ENCODE measurements around the gene MASTL.
"Not testable (repeated sequence)": the region's sequence is repeated elsewhere in the genome, so short reads cannot be mapped to it uniquely, and the experiment has no call there.

The MASTL gene

DNA sequence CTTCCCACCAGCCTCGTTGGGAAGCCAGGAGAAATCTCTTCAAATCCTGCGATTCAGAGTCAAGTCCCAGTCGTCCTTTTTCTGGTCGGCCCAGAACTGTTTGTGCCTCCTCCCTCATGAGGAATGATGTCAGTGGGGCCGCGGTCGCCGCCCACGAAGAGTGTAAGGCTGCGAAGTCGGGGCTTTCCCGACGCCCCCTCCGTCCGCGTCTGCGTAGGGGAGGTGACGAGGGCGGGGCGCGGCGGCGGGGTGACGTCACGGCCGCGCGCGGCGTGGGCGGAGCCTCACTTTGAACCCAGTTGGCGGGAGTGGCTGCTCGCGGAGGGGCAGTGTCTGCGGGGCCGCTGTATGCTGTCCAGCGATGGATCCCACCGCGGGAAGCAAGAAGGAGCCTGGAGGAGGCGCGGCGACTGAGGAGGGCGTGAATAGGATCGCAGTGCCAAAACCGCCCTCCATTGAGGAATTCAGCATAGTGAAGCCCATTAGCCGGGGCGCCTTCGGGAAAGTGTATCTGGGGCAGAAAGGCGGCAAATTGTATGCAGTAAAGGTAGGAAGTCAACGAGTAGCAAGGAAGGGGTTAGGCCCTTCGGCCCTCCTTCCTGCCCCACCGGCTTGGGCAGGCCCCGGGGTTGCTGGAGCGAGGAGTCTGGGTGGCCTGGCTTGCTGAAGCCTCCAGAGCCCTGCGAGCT, at the start of gene MASTL:
TSS of gene MASTL (plus strand) at position 287 of the 689 bp plus-strand sequence. CDS start at position 362, 75 bp downstream.
- DNase-seq, result peak; percentile 27 to 45

- no peak for DNase-seq
Measured at GRCh38 chr10:27108165-27108564, 47.0 kb upstream of the MASTL start.

DNA sequence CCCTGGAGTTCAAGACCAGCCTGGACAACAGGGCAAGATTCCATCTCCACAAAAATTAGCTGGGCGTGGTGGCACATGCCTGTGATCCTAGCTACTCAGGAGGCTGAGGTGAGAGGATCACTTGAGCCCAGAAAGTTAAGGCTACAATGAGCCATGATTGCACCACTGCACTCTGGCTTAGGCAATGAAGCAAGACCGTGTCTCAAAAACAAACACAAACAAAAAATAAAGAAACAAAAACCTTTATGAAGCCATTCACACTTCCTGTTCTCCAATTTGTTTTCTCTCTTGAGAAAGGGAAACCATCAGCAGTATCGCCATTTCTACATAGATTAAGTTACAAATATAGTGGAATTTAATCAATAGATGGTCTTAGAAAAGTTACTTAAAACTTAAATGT, 20.8 kb upstream of the MASTL start:
- DNase-seq, result no peak

GRCh38 chr10:27138277-27138676, 16.9 kb upstream of the MASTL start:
- DNase-seq, result no peak

DNA sequence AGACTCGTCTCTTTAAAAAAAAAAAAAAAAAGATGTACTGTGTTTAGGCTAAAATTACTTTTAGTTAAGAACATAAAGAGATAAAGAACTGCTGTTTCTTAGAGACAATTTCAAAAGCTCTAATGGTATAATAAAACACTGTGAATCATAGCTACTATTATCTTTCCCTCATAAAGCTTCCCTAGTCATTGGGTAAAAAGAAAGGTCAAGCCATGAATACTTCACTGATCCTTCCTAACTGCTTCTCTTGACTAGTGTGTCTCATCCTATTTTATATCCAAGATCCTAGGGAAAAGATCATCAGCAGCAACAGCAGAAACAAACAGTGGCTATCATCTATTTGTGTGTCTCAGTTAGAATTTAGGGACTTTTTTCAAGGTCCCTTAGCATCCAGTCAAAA, 11.5 kb upstream of the MASTL start:
- DNase-seq, result no peak

- no peak for DNase-seq
Measured at GRCh38 chr10:27145937-27146336, 9.2 kb upstream of the MASTL start.

GRCh38 chr10:27147701-27148100, 7.5 kb upstream of the MASTL start:
- DNase-seq, result no peak

GRCh38 chr10:27150261-27150660, 4.9 kb upstream of the MASTL start:
- no peak for DNase-seq

- no peak for DNase-seq
Measured at GRCh38 chr10:27152687-27153086, 2.5 kb upstream of the MASTL start.

DNA sequence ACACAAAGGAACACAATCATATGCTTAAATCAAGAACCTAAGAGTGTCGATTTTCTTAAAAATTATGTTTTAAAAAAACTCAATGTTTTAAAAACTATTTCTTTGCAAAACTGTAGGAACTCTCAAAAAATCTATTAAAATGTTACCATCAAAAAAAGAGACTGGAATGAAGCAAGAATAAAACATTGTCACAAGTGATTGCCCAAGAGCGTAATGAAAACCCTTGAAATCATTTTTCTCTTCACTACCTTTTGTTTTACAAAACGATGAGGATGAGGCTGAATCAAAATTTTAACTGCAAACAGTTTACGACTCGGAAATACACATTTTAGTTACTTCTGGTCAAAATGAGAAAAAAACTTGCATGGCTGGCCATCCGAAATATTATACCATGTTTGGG, 1.8 kb upstream of the MASTL start:
- DNase-seq, result no peak

DNA sequence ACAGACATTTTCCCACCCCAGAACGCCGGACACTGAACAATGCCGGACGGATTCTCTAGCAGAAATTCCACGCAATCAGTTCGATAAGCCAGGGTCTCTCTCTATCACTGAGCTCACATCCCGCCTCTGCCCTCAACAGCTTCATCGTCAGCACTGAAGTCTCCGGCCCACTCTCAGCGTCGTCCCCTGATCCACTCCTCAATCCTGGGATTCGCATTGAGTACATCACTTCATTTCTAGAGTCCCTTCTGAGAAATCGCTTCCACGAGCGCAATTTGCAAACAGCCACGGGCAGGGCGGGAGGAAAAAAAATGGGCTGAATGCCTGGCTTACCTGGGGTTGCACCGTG, 1.3 kb upstream of the MASTL start:
- DNase-seq, result no peak

DNA sequence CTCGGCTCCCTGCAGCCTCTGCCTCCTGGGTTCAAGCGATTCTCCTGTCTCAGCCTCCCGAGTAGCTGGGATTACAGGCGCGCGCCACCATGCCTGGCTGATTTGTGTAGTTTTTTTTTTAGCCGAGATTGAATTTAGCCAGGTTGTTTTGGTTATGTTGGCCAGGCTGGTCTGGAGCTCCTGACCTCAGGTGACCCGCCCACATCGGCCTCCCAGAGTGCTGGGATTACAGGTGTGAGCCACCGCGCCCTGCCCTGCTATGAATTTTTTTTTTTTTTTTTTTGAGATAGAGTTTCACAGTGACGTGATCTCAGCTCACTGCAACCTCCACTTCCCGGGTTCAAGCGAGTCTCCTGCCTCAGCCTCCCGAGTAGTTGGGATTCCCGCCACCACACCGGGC, 1.4 kb downstream of the MASTL start:
- not testable (repeated sequence) for DNase-seq

DNA sequence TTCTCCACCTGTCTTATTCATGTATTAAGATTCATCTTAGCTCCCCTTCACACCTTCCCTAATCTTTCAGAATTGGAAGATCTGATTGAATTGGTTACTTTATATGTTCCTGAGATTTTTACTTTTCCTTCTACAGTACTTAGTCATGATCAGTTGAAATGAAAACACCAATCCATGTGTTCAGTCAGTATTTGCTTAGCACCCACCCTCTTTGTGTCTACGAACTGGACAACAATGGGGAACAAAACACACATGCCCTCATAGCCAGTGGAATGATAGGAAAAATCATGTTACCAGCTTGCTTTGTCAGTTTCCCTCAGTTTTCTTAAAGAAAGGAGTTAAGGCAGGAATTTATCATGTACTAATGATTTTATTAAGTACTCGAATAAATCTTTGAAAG, 2.0 kb downstream of the MASTL start:
- no peak for DNase-seq

- no peak for DNase-seq
Measured at GRCh38 chr10:27158421-27158820, 3.3 kb downstream of the MASTL start.

DNA sequence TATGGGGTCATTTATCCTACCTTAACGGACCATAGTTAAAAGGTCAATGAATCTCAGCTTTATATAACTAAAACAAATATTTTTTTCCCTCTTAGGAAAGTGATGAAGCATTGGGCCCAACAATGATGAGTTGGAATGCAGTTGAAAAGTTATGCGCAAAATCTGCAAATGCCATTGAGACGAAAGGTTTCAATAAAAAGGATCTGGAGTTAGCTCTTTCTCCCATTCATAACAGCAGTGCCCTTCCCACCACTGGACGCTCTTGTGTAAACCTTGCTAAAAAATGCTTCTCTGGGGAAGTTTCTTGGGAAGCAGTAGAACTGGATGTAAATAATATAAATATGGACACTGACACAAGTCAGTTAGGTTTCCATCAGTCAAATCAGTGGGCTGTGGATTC, 14.7 kb downstream of the MASTL start:
- DNase-seq, result no peak

DNA sequence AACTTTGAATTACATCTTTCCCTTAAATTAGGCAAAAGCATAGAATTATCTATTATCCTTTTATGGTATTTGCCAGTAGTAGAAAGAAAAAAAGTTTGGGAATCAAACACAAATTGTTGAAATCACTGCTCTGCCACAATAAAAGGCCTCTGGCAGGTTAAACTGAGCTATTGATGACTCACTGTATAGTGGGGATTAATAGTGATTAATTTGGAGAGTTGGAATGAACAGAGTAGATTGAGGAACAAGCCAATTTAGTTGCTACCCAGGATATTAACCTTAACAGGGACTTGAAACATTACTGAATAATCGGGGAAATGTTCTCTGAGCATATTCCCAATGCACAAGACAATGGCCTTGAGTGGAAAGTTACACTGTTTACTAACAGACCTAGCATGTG, 33.1 kb downstream of the MASTL start:
- DNase-seq, result no peak

DNA sequence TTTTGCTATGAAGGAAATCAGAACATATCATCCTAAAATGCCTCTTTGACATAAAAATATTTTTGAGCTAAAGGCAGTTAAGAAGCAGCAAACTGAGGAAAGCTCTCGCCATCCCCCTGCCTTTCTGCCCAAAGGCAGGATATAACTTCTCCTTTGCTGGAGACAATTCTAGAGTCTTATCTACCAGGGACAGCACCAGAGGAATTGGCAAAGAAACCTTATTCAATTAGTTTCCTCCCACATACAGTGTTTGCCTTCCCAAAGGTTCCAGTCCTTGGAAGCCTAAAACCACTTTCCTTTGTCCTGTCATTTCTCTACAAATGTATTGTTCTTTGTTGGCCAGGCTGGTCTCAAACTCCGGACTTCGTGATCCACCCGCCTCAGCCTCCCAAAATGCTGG, 33.7 kb downstream of the MASTL start:
- DNase-seq, result no peak

DNA sequence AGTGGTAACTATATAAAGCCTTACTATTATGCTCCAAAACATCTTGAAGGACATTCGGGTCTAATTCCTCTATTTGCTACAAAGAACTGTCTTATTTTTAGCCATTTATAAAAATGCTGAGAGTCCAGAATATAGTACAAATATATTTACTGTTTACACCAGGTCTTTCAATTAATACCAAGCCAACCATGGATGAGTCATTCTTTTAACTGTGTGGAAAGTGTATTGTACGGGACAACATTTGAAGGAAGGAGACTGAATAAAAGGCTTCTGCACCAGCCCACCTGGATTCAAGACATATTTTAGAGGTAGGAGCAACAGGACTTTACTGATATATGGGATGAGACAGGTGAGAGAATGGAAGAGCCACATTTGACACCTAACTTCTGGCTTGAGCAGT, 35.4 kb downstream of the MASTL start:
- DNase-seq, result no peak

- no peak for DNase-seq
Measured at GRCh38 chr10:27192284-27192683, 37.1 kb downstream of the MASTL start.

- DNase-seq, result no peak
Measured at GRCh38 chr10:27197980-27198620, 42.9 kb downstream of the MASTL start.

DNA sequence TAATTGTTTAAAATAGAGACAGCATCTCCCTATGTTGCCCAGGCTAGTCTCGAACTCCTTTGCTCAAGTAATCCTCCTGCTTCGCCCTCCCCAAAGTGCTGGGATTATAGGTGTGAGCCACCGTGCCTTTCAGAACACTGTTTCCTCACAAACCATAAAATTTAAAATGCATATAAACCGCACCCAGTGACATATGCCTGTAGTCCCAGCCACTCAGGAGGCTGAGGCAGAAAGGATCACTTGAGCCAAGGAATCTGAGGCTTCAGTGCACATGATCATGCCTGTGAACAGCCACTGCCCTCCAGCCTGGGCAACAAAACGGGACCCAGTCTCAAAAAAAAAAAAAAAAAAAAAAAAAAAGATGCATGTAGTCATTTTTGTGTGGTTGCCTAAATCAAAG, 48.7 kb downstream of the MASTL start:
- no peak for DNase-seq

GRCh38 chr10:27207350-27207749, 52.2 kb downstream of the MASTL start:
- no peak for DNase-seq

DNA sequence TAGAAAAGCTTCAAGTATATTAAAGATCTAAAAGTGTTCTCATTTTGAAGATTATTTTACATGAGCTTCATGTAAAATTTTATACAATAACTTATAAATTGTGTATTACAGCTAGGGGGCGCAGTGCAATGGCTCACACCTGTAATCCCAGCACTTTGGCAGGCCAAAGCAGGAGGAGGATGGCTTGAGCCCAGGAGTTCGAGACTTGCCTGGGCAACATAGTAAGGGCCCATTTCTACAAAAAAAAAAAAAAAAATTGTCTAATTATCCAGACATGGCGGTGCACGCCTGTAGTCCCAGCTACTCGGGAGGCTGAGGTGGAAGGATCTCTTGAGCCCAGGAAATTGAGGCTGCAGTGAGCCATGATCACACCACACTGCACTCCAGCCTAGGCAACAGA, 68.8 kb downstream of the MASTL start:
- DNase-seq, result no peak

- DNase-seq, result no peak
Measured at GRCh38 chr10:27225011-27225590, 69.9 kb downstream of the MASTL start.

All from NCI-H1930 (cell line).